GM15510 (cell line): ENCODE data around the gene TRIM42.

ENCODE experiments used
- POLR2A ChIP-seq: IDR thresholded peaks from 3 replicates; pipeline ENCODE4 v1.6.1; 2011; ENCODE audit warnings: borderline replicate concordance; ENCODE audit not compliant: insufficient read length; ENCODE audit errors: extremely low read depth

Gene TRIM42

GRCh38 chr3:140704733-140705132 lies 26.9 kb downstream of the TRIM42 start:
- TF ChIP-seq POLR2A = no peak

- TF ChIP-seq POLR2A = no peak
Observed at GRCh38 chr3:140705954-140706353, 28.1 kb downstream of the TRIM42 start.

- no peak for TF ChIP-seq POLR2A
Observed at GRCh38 chr3:140706360-140706759, 28.5 kb downstream of the TRIM42 start.

- TF ChIP-seq POLR2A = no peak
Observed at GRCh38 chr3:140708815-140709214, 31.0 kb downstream of the TRIM42 start.

GRCh38 chr3:140709751-140710150 lies 31.9 kb downstream of the TRIM42 start:
- TF ChIP-seq POLR2A = no peak

GRCh38 chr3:140710711-140711389 lies 33.0 kb downstream of the TRIM42 start:
- TF ChIP-seq POLR2A = no peak

GRCh38 chr3:140711390-140712035 lies 33.6 kb downstream of the TRIM42 start:
- no peak for TF ChIP-seq POLR2A

GRCh38 chr3:140712301-140712700 lies 34.4 kb downstream of the TRIM42 start:
- TF ChIP-seq POLR2A = no peak

GRCh38 chr3:140715035-140715434 lies 37.2 kb downstream of the TRIM42 start:
- TF ChIP-seq POLR2A = no peak

GRCh38 chr3:140717921-140718320 lies 40.1 kb downstream of the TRIM42 start:
- TF ChIP-seq POLR2A = no peak

GRCh38 chr3:140719841-140720614 lies 42.2 kb downstream of the TRIM42 start:
- TF ChIP-seq POLR2A = no peak

GRCh38 chr3:140723576-140723975 lies 45.7 kb downstream of the TRIM42 start:
- no peak for TF ChIP-seq POLR2A

GRCh38 chr3:140724856-140725812 lies 47.3 kb downstream of the TRIM42 start:
- no peak for TF ChIP-seq POLR2A

- no peak for TF ChIP-seq POLR2A
Observed at GRCh38 chr3:140726066-140726465, 48.2 kb downstream of the TRIM42 start.
